Activated CD4-positive, alpha-beta T cell treated with anti-CD3 and anti-CD28 coated beads, Interleukin-2, amount 10 ng/mL, durations not matched to agents 7 days and 5 days (primary cell): ENCODE data around the gene ADCY3. TPM values are rescaled to one million over a fixed set of nuclear protein-coding genes. Genes with fewer than 3 reads are reported as not detected.

Source experiments
- total RNA-seq, 2 experiments: library from RNA; stranded (reverse); gene quantifications; one replicate each; pipeline ENCODE4 v1.2.3, GENCODE V29; 2021

ADCY3 gene
- total RNA-seq, 2 experiments from 2014 or later = 60.8 to 67.2 TPM

Other genes starting within 250 kb of the ADCY3 start
- gene PTRHD1, start 126.8 kb downstream of the ADCY3 start, total RNA-seq = 10 to 100 TPM; 31.8 to 33.1 TPM
- gene CENPO, start 126.8 kb downstream of the ADCY3 start, total RNA-seq = 10 to 100 TPM; 52.0 to 56.4 TPM
- 1 to 10 TPM; 6.0 to 7.7 TPM for gene DNAJC27, start 51.7 kb upstream of the ADCY3 start, total RNA-seq
- gene EFR3B, start 121.8 kb upstream of the ADCY3 start, total RNA-seq = under 1 TPM in 1 of 2 experiments, not detected in 1; 0.06 TPM
- gene POMC, start 248.3 kb upstream of the ADCY3 start, total RNA-seq = 1 to 10 TPM; 4.1 to 5.0 TPM